Measurements from ENCODE around the gene ARID3A.

The ARID3A gene

DNA sequence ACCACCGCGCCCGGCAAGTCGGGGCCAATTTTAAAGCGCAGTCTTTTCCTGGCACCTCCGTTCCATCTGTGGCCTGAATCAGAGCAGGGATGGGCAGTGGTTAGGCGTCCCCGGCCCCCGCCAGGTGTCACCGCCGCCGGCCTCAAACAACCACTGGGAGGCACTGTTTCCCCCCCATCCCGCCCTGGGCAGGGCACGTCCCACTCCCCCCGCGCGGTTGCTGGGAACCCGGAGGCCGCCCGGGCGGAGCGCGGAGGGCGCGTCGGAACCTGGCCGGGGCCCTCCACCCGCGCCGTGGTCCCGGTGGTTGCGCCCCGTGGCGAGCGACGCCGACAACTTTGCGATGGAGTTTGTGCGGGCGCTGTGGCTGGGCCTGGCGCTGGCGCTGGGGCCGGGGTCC lies 74.3 kb downstream of the ARID3A start, which contains the start of gene GRIN3B:
GRIN3B (plus strand) TSS at position 325 of the 400 bp plus-strand sequence; CDS start at position 344, 19 bp downstream.
- TF ChIP-seq, protein P1, sequence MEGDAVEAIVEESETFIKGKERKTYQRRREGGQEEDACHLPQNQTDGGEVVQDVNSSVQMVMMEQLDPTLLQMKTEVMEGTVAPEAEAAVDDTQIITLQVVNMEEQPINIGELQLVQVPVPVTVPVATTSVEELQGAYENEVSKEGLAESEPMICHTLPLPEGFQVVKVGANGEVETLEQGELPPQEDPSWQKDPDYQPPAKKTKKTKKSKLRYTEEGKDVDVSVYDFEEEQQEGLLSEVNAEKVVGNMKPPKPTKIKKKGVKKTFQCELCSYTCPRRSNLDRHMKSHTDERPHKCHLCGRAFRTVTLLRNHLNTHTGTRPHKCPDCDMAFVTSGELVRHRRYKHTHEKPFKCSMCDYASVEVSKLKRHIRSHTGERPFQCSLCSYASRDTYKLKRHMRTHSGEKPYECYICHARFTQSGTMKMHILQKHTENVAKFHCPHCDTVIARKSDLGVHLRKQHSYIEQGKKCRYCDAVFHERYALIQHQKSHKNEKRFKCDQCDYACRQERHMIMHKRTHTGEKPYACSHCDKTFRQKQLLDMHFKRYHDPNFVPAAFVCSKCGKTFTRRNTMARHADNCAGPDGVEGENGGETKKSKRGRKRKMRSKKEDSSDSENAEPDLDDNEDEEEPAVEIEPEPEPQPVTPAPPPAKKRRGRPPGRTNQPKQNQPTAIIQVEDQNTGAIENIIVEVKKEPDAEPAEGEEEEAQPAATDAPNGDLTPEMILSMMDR (IDR thresholded peaks at IDR 0.05; ENCODE audit: borderline replicate concordance, control extremely low read depth, extremely low read depth, insufficient read depth, missing control alignments): peak; percentile 36
- in situ Hi-C loops (cut with MboI; ENCODE audit: low sequenced_read_pairs, unreplicated experiment): no loop called here
- DNase-seq (ENCODE audit: low spot score): peak; percentile 82

DNA sequence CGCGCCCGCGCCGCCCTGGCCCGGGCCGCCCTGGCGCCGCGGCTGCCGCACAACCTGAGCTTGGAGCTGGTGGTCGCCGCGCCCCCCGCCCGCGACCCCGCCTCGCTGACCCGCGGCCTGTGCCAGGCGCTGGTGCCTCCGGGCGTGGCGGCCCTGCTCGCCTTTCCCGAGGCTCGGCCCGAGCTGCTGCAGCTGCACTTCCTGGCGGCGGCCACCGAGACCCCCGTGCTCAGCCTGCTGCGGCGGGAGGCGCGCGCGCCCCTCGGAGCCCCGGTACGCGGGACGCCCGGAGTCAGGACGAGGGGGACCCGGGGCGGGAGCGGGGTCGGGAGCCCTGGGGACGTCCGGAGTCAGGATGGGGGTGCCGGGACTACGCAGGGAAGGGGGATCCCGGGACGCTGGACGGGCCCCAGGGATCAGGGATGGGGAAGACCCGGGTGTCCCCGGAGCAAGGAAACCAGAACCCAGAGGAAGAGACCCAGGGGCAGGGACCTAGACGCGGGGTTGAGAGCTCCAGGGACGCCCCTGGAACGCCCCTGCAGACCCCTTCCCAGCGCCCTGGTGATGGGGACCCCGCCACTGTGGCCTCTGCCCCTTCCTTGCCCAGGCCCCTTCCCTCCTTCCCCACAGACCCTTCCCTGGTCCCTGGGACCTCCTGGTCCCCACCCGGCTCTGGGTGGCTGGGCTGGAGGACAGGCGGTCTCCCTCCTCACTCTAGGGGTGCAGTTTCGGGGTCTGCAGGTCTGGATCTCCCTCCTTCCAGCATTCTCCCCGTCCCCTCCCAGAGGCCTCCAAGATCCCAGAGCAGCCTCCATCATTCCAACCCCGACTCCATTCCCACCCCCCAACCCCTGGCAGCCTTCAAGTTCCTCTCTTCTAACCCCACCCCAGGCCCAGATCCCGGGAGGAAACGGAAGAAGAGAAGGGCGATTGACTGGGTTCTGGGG lies 75.0 kb downstream of the ARID3A start:
- no peak for DNase-seq (ENCODE audit: low spot score)
- in situ Hi-C loops (cut with MboI; ENCODE audit: low sequenced_read_pairs, unreplicated experiment): no loop called here
- TF ChIP-seq, protein P1 (IDR thresholded peaks at IDR 0.05; ENCODE audit: borderline replicate concordance, control extremely low read depth, extremely low read depth, insufficient read depth, missing control alignments): no peak

DNA sequence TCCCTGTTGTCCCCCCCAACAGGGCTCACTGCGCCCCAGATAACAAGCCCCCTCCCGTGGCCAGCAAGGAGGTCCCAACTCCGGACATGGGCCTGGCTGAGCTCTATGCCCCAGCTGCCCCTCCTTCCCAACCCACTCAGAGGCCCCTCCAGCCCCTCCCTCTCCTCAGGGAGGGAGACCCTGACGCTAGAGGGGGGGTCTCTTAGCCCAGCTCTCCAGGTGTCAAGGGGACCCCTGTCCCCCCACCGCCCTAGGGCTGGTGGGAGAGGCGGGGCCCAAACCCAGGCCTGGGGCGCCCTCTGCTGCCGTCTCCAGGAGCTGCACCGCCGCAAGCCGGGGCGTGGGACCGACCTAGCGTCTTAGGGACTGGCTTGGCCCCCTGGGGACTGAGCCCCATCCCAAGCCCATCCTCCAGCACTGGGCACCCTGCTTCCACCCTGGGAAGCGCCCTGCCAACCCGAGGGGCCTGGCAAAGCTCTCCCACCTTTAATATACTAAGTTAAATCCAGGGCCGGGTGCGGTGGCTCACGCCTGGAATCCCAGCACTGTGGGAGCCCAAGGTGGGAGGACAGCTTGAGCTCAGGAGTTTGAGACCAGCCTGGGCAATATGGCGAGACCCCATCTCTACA lies 75.8 kb downstream of the ARID3A start:
- TF ChIP-seq, protein P1 (IDR thresholded peaks at IDR 0.05; ENCODE audit: borderline replicate concordance, control extremely low read depth, extremely low read depth, insufficient read depth, missing control alignments): peak; percentile 97
- in situ Hi-C loops (cut with MboI; ENCODE audit: low sequenced_read_pairs, unreplicated experiment): no loop called here
- DNase-seq (ENCODE audit: low spot score): peak; percentile 88

DNA sequence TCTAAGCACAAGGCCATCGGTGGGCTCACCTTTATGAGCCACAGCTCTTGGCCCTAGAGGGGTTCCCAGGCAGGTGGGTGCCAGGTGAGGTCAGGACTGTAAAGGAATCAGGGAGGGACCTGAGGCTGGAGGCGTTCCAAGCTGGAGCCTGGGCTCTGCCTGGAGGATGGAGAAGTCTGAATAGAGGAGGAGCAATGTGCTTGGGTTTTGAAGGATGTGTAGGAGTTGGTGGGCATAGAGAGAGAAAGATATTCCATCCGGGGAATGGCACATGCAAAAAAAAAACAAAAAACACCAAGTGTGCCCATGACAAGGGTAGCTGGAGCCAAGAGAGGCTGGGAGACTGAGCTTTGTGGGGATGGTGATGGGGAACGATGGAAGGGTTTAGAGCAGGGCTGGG lies 76.8 kb downstream of the ARID3A start:
- no peak for DNase-seq (ENCODE audit: low spot score)
- in situ Hi-C loops (cut with MboI; ENCODE audit: low sequenced_read_pairs, unreplicated experiment): no loop called here
- TF ChIP-seq, protein P1 (IDR thresholded peaks at IDR 0.05; ENCODE audit: borderline replicate concordance, control extremely low read depth, extremely low read depth, insufficient read depth, missing control alignments): no peak

DNA sequence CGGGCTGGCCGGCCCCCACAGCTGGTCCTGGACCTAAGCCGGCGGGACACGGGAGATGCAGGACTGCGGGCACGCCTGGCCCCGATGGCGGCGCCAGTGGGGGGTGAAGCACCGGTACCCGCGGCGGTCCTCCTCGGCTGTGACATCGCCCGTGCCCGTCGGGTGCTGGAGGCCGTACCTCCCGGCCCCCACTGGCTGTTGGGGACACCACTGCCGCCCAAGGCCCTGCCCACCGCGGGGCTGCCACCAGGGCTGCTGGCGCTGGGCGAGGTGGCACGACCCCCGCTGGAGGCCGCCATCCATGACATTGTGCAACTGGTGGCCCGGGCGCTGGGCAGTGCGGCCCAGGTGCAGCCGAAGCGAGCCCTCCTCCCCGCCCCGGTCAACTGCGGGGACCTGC lies 77.4 kb downstream of the ARID3A start:
- in situ Hi-C loops (cut with MboI; ENCODE audit: low sequenced_read_pairs, unreplicated experiment): no loop called here
- DNase-seq (ENCODE audit: low spot score): no peak
- TF ChIP-seq, protein P1 (IDR thresholded peaks at IDR 0.05; ENCODE audit: borderline replicate concordance, control extremely low read depth, extremely low read depth, insufficient read depth, missing control alignments): no peak

DNA sequence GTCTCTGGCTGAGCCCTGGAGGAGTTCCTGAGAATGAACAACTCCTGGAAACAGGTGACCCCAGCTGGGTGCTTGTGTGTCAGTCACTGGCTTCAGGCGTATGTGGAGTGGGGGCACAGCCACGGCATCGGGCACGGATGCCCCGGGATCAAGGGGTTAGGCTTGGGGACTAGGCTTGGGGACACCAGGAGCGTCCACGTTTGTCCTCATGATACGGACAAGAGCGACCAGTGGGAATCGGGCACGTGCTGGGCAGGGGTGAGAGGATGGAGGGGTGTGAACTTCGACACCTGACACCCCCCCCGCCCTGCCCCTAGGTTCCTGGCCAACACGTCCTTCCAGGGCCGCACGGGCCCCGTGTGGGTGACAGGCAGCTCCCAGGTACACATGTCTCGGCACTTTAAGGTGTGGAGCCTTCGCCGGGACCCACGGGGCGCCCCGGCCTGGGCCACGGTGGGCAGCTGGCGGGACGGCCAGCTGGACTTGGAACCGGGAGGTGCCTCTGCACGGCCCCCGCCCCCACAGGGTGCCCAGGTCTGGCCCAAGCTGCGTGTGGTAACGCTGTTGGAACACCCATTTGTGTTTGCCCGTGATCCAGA lies 78.5 kb downstream of the ARID3A start:
- TF ChIP-seq, protein P1 (IDR thresholded peaks at IDR 0.05; ENCODE audit: borderline replicate concordance, control extremely low read depth, extremely low read depth, insufficient read depth, missing control alignments): no peak
- no peak for DNase-seq (ENCODE audit: low spot score)
- in situ Hi-C loops (cut with MboI; ENCODE audit: low sequenced_read_pairs, unreplicated experiment): no loop called here
